HG02571 (cell line): Measurements from ENCODE around the gene ANKS1B.

Source experiments
- ATAC-seq: cut with Tn5 transposase; IDR thresholded peaks from one replicate; pipeline ENCODE4 v1.9.1; 2021; ENCODE audit warnings: mild to moderate bottlenecking, moderate library complexity; ENCODE audit not compliant: unreplicated experiment

Gene ANKS1B

DNA sequence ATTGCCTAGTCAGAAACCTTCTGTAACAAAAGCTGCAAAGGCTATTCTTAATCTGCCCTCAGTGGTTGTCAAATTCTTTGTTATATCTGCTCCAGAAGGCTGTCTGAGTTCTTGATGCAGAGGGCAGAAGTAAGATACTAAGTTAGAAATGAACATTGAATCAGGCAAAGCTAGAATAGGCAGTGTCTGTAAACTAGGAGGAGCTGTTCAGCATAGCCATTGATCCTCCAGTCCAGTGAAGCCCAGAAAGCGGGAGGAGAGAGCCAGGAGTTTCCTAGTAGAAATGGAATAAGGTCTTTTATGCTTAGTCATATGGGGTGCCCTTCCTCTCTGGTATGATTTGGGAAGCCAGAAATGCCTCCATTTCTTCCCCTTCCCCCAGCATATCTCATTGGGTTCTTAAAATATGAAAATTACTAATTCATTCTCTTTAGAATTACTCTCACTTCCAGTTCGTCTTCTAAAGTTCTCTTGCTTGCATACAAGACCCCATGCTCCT, 1263.5 kb downstream of the ANKS1B start:
- no peak for ATAC-seq

DNA sequence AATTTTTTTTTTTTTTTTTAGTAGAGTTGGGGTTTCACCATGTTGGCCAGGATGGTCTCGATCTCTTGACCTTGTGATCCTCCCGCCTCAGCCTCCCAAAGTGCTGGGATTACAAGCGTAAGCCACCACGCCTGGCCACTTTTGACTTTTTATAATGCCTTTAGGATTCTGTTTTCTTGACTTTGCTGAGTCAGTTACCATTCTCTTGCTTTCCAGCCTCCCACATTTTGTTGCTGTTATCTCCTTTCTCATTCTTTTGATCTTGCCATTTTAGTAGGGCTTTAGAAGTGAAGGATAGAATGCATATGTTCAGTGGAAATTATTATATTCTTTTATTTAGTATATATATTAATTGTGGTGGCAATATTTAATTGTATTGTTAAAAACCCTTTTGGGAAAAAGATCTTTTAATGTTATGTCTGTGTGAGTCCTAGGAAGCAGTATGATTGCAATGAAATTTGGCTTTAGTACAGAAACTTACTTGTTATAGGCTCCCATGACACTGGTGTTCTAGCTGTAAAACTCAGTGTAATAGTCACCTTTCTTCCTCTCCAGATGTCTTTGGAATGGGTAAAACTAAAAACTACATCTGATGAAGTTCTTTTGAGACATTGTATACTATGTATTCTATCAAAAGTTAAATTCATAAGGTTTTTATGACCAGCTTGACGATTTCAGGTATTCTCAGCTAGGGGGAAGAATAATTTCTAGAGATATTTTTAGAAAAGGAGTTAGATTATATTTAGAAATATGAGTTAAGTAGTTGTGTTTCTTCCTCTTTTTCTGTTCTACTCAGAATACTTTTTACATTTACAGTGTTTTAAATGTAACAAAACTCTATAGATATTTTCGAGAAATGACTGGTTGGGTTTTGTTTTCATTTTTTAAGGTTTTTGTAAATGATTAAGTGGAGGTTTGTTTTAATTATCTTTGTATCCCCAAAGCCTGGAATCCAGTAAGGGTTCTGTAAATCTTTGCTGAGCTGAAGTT, 1264.9 kb downstream of the ANKS1B start:
- ATAC-seq: no peak

GRCh38 chr12:98714426-98714825, 1270.3 kb downstream of the ANKS1B start:
- no peak for ATAC-seq

- ATAC-seq: no peak
Observed at GRCh38 chr12:98709022-98709421, 1275.7 kb downstream of the ANKS1B start.

- no peak for ATAC-seq
Observed at GRCh38 chr12:98701166-98701565, 1283.6 kb downstream of the ANKS1B start.

DNA sequence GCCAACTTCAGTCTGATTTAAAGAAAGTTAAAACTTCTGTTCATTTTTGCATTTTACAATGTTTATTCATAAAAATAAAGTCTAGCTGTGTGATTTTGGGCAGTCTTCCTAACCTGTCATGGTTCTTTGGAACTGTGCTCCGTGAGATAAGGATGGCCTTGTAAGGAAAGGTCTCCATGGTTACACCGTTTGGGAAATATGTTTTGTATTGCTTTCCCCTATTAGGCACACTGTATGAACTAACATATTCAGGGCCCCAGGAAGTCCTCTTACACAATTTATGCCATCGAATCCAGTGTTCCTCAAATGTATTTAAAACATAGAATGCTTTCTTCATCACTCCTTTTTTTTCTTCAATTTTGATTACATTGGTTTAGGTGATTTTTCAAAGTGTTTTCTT, 1285.2 kb downstream of the ANKS1B start:
- no peak for ATAC-seq

DNA sequence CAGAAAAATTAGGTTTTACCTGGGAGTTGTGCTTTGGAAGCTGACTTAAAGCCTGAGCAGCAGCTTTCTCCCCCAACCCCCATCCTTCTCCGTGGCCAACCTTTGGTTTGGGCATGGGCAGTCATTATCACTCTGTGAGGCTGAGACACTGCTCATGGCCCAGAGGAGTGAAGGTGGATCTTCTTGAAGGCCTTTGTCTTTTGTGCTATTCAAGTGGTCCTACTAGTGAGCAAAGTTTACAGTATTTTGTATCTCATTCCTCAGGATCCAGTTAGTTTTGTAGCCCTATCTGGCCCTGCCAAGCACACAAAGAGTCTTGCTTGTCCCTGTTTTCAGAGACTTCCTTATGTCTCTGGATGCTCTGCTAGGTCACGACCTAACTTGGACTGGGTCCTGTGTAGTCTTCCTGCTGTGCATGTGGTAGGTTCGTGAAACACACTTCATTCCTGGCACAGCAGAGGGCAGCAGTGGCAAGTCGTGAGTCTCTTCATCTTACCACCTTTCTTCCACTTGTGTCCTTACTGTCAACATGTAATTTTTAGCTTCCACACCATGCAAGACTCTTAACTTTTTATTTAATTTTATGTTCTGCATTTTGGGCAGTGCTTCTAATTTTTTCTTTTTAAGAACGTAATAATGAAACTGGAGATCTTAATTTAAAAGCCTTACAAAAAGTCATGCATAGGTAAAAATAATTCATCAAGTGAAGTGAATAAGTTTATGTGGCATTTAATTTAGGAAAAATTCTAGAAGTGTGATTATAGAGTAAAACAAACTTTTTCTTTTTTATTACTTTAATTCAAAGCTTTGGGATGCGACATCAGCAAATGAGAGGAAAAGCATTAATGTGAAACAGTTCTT, 1285.9 kb downstream of the ANKS1B start:
- peak; percentile 93 for ATAC-seq

DNA sequence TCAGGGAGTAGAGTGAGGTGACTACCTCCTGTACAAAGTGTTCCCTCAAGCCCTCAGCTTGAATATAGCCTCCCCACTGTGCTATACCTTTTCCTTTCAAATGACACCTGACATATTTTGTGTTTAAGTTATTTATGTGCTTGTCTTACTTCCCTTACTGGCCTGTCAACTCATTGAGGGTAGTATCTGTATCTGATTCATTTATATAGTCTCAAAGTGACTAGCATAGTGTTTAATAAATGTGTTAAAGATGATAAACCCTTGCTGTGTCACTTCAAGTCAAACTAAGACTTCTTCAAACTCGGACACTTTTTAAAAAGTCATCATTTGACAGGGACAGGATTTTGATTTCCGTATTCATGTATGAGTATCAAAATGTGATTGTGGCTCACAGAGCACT, 1287.5 kb downstream of the ANKS1B start:
- ATAC-seq: no peak

GRCh38 chr12:98696036-98696646, 1288.6 kb downstream of the ANKS1B start:
- no peak for ATAC-seq

GRCh38 chr12:98691351-98691750, 1293.4 kb downstream of the ANKS1B start:
- no peak for ATAC-seq

DNA sequence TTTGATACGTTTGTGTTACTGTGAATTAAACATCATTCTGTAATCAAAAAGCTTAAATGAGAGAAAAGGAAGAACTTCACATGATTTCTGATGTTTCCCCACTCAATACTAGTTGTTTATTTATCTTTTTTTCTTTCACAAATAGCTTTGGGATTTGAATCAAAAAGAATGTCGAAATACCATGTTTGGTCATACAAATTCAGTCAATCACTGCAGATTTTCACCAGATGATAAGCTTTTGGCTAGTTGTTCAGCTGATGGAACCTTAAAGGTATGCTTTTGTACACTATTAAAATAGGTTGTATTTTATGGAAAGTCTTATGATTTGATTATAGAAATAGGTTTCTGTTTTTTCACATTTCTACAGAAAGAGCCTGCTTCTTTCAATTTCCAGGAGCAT, 1298.1 kb downstream of the ANKS1B start:
- ATAC-seq: no peak
